Activated B cell treated with CpG ODN at 0.5 μM for 24 hours (primary cell): Measurements from ENCODE around the gene ELP5. TPM values are rescaled to one million over a fixed set of nuclear protein-coding genes. Genes with fewer than 3 reads are reported as not detected.

ENCODE experiments used
- ATAC-seq: fragments of 200-7000 bp; cut with Tn5 transposase; one replicate; pipeline ENCODE4 v1.10.0; 2021; ENCODE audit warnings: low read depth, mild to moderate bottlenecking, moderate library complexity
- CTCF ChIA-PET: fragments of 350-600 bp; sonication (Branson Sonifier 250); formaldehyde crosslinking; loops from one replicate; lab custom pipeline; 2021; ENCODE audit warnings: antibody characterized with exemption; lab: Charles Lee
- POLR2A ChIA-PET: fragments of 350-600 bp; sonication (Branson Sonifier 250); formaldehyde crosslinking; loops from one replicate; lab custom pipeline; 2021; ENCODE audit warnings: antibody characterized with exemption; lab: Charles Lee
- DNase-seq: peaks from one replicate; pipeline ENCODE4 v3.0.0; 2022
- H3K27ac Mint-ChIP-seq: one replicate; pipeline ENCODE4 v1.8.0; 2020; ENCODE audit warnings: mixed read lengths
- H3K27me3 Mint-ChIP-seq: one replicate; pipeline ENCODE4 v1.8.0; 2021; ENCODE audit warnings: mixed read lengths
- H3K36me3 Mint-ChIP-seq: one replicate; pipeline ENCODE4 v1.8.0; 2021; ENCODE audit warnings: low read depth, mixed read lengths
- H3K4me1 Mint-ChIP-seq: one replicate; pipeline ENCODE4 v1.8.0; 2021; ENCODE audit warnings: mixed read lengths
- H3K4me3 Mint-ChIP-seq: one replicate; pipeline ENCODE4 v1.8.0; 2020; ENCODE audit warnings: mild to moderate bottlenecking, mixed read lengths
- H3K9me3 Mint-ChIP-seq: one replicate; pipeline ENCODE4 v1.8.0; 2020; ENCODE audit warnings: mixed read lengths
- intact Hi-C: fragments of 100-400 bp; cut with micrococcal nuclease; formaldehyde crosslinking; loops from one replicate; pipeline ENCODE4 v1.15.1; 2024
- total RNA-seq: library from RNA; stranded (reverse); gene quantifications from 2 replicates; pipeline ENCODE4 v1.2.3, GENCODE V29; 2022
- TF ChIP-seq, protein P1 (sequence below): fragments of 200-600 bp; IDR thresholded peaks from one replicate; pipeline ENCODE4 v1.8.0; 2022; ENCODE audit warnings: antibody characterized with exemption, mild to moderate bottlenecking

ELP5 gene
- 49.2 and 53.6 TPM in 2 replicates for total RNA-seq

DNA sequence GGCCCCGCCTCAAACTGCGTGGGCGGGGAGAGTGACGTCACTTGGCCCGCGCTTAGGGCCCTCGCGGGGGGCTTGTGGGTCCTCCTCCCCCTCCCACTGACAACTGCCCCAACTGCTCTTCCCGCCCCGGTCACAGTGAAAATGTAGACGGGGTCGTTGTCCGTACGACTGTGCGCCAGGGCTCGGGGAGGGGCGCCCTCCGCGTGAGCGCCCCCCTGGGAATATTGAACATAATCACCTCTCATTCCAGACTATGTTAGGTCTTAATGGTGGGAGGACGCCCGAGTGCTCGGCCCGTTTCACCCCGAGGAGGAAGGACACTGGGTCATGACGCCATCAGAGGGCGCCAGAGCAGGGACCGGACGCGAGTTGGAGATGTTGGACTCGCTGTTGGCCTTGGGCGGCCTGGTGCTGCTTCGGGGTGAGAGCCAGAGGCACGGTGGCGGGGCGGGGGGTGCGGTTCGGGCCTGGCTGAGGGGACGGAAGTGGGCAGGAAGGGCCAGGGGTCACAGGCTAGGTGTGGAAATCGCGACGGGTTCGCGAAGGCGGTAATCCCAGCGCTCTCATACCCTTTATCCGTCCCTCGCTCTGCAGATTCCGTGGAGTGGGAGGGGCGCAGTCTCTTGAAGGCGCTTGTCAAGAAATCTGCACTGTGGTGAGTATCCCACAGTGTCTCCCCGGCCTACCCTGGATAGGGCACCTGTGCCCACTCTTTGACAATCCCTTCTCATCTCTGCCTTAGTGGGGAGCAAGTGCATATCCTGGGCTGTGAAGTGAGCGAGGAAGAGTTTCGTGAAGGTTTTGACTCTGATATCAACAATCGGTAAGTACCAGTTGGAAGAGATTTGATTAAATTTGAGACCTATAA is at the start of gene ELP5:
ELP5 (plus strand) TSS at position 40 of the 868 bp plus-strand sequence; CDS start at position 376, 336 bp downstream.
- peak; percentile 61 for ATAC-seq
- ChIA-PET POLR2A (interaction anchor here (0.9 to 5.8 kb wide), 4 partner anchors 14 to 434 kb away, joined by 4 to 134 read pairs (median 6); partner anchors contain the start of genes ACADVL, DLG4, DVL2 and GABARAP), CTCF (no interaction called here)
- H3K27ac Mint-ChIP-seq, result peak within 1 kb of the TSS; percentile 100
- no peaks in the 10 kb centered on the region for H3K27me3 Mint-ChIP-seq
- intact Hi-C loops, result loop anchor here (1.0 to 5.0 kb wide), 9 partner anchors 9 to 582 kb away; partner anchors contain the start of genes EIF5A, GABARAP, KDM6B and NEURL4
- peaks cover 59% of the 10 kb centered on the region for H3K36me3 Mint-ChIP-seq
- no peaks in the 10 kb centered on the region for H3K9me3 Mint-ChIP-seq
- DNase-seq, result no peak
- peaks cover 44% of the 10 kb centered on the region for H3K4me1 Mint-ChIP-seq
- H3K4me3 Mint-ChIP-seq, result peak within 1 kb of the TSS; percentile 98
- TF ChIP-seq, protein P1, sequence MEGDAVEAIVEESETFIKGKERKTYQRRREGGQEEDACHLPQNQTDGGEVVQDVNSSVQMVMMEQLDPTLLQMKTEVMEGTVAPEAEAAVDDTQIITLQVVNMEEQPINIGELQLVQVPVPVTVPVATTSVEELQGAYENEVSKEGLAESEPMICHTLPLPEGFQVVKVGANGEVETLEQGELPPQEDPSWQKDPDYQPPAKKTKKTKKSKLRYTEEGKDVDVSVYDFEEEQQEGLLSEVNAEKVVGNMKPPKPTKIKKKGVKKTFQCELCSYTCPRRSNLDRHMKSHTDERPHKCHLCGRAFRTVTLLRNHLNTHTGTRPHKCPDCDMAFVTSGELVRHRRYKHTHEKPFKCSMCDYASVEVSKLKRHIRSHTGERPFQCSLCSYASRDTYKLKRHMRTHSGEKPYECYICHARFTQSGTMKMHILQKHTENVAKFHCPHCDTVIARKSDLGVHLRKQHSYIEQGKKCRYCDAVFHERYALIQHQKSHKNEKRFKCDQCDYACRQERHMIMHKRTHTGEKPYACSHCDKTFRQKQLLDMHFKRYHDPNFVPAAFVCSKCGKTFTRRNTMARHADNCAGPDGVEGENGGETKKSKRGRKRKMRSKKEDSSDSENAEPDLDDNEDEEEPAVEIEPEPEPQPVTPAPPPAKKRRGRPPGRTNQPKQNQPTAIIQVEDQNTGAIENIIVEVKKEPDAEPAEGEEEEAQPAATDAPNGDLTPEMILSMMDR, result no peak

DNA sequence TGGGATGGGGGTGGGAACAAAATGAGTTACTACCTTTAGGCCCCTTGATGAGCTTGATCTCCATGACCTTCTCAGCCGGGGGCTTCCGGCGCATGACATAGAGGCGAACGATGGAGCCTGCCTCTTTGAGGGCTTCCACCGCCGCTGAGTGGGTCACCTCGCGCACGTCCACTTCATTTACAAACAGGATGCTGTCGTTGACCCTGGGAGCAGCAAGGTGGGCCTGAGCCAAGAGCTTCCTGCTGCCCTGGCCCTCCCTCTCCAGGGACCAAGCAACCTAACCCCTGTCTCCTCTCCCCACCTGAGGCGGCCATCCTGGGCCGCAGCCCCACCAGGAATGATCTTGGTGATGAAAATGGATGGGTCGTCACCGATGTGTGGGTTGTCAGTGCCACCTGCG is 48.6 kb upstream of the ELP5 start:
- peaks cover 2% of the 10 kb centered on the region for H3K36me3 Mint-ChIP-seq
- POLR2A ChIA-PET, result interaction anchor here (1.7 kb wide), 1 partner anchor 16 kb away, joined by 10 read pairs; the partner anchor contains the start of genes ACADVL and DLG4
- peaks cover 30% of the 10 kb centered on the region for H3K4me1 Mint-ChIP-seq
- CTCF ChIA-PET, result no interaction called here
- no peaks in the 10 kb centered on the region for H3K27me3 Mint-ChIP-seq
- no peak overlapping the region for H3K4me3 Mint-ChIP-seq
- no peak for ATAC-seq
- TF ChIP-seq, protein P1, result no peak
- intact Hi-C loops, result no loop called here
- peak overlapping the region; percentile 94 for H3K27ac Mint-ChIP-seq
- H3K9me3 Mint-ChIP-seq, result no peaks in the 10 kb centered on the region
- no peak for DNase-seq

GRCh38 chr17:7204336-7204735 is 47.7 kb upstream of the ELP5 start:
- intact Hi-C loops, result loop anchor here (2.0 kb wide), 3 partner anchors 34 to 102 kb away; partner anchors contain the start of genes EIF5A and PHF23
- ChIA-PET POLR2A (interaction anchor here (0.6 to 2.2 kb wide), 5 partner anchors 9 to 200 kb away, joined by 3 to 13 read pairs (median 8); partner anchors contain the start of genes ACADVL, DLG4 and GABARAP), CTCF (no interaction called here)
- H3K36me3 Mint-ChIP-seq, result peaks cover 2% of the 10 kb centered on the region
- H3K27ac Mint-ChIP-seq, result peak overlapping the region; percentile 94
- no peaks in the 10 kb centered on the region for H3K9me3 Mint-ChIP-seq
- no peaks in the 10 kb centered on the region for H3K27me3 Mint-ChIP-seq
- DNase-seq (no peak), ATAC-seq (no peak)
- H3K4me1 Mint-ChIP-seq, result peaks cover 30% of the 10 kb centered on the region
- H3K4me3 Mint-ChIP-seq, result peak overlapping the region; percentile 87
- TF ChIP-seq, protein P1, result no peak

GRCh38 chr17:7204828-7205461 is 47.1 kb upstream of the ELP5 start:
- no peaks in the 10 kb centered on the region for H3K9me3 Mint-ChIP-seq
- ChIA-PET POLR2A (interaction anchor here (0.7 to 2.2 kb wide), 9 partner anchors 9 to 482 kb away, joined by 3 to 13 read pairs (median 4); partner anchors contain the start of genes ACADVL, DLG4, DVL2 and GABARAP), CTCF (no interaction called here)
- H3K27me3 Mint-ChIP-seq, result no peaks in the 10 kb centered on the region
- H3K4me3 Mint-ChIP-seq, result peak overlapping the region; percentile 87
- intact Hi-C loops, result loop anchor here (1.0 to 2.0 kb wide), 10 partner anchors 9 to 639 kb away; partner anchors contain the start of genes ACADVL, DLG4, DVL2 and EIF5A
- TF ChIP-seq, protein P1, result no peak
- H3K36me3 Mint-ChIP-seq, result peaks cover 2% of the 10 kb centered on the region
- peak; percentile 88 for ATAC-seq
- DNase-seq, result peak; percentile 95
- peaks cover 30% of the 10 kb centered on the region for H3K4me1 Mint-ChIP-seq
- peak overlapping the region; percentile 94 for H3K27ac Mint-ChIP-seq
